Measurements from ENCODE around the gene ZNF554.
"Not testable (repeated sequence)": the region's sequence is repeated elsewhere in the genome, so short reads cannot be mapped to it uniquely, and the experiment has no call there.

The ZNF554 gene

GRCh38 chr19:2790557-2791271 lies 29.0 kb upstream of the ZNF554 start:
- DNase-seq (no peak), ATAC-seq (no peak)

DNA sequence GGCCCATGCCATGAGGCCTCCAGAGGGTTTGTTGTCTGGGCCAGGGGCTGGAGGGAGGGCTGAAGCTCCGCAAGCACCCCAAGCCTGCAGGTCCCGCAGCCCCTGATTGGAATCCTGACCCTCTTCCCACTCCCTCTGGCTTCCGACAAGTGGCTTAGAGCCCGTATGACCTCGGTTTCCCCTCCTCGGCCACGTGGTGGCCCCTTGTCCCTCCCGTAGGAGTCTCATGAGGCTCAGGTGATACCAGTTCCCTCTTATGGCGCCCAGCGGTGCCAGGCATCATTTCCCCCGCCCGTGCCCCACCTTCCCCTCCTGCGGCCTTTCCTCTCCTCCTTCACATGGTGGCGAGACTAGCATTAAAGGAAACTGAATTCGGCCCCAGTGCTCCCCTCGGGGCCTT lies 28.2 kb upstream of the ZNF554 start:
- DNase-seq (no peak), ATAC-seq (no peak)

DNA sequence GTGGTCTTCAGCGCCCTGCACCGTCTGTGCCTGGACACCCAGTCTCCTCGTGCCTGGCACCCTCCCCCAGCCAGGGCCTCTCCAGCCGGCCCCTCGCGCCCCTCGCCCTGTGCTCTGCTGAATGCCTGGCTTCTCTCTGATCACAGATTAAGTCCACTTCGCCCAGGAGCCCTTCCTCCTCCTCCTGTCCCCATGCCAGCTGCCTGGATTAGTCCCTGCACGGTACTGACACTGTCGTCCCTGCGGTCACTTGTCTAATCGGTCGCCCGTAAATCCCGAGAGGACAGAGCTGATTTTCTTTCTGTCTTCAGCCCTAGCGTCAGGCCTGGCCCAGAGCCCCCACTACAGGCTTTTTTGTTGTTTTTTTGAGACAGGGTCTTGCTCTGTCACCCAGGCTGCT lies 27.8 kb upstream of the ZNF554 start:
- no peak for DNase-seq

DNA sequence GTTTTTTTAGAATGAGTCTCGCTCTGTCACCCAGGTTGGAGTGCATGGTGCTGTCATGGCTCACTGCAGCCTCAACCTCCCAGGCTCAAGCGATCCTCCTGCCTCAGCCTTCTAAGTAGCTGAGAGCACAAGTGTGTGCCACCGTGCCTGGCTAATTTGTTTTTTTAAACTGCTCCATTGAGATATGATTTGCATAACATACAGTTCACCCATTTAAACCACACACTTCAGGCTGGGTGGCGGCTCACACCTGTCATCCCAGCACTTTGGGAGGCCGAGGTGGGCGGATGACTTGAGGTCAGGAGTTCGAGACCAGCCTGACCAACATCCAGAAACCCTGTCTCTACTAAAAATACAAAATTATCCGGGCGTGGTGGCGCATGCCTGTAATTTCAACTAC lies 27.0 kb upstream of the ZNF554 start:
- not testable (repeated sequence) for DNase-seq

More for the DNA sequence above, 27.8 kb upstream of the ZNF554 start:
- ATAC-seq: no peak

DNA sequence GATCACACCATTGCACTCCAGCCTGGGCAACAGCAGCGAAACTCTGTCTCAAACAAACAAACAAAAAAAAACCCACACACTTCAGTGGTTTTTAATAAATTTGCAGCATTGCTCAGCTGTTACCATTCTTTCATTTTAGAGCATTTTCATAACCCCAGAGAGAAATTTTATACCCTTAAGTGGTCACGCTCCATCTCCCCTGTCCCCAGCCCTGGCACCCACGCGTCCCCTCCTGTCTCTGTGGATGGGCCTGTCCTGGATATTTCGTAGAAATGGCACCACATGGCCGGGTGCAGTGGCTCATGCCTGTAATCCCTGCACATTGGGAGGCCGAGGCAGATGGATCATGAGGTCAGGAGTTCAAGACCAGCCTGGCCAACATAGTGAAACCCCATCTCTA lies 26.5 kb upstream of the ZNF554 start:
- no peak for DNase-seq

More for the DNA sequence above, 27.0 kb upstream of the ZNF554 start:
- ATAC-seq: not testable (repeated sequence)

GRCh38 chr19:2793577-2793976 lies 26.1 kb upstream of the ZNF554 start:
- ATAC-seq: no peak
- no peak for DNase-seq

More for the DNA sequence above, 26.5 kb upstream of the ZNF554 start:
- ATAC-seq: no peak

GRCh38 chr19:2795827-2796658 lies 23.6 kb upstream of the ZNF554 start:
- DNase-seq (no peak), ATAC-seq (no peak)

DNA sequence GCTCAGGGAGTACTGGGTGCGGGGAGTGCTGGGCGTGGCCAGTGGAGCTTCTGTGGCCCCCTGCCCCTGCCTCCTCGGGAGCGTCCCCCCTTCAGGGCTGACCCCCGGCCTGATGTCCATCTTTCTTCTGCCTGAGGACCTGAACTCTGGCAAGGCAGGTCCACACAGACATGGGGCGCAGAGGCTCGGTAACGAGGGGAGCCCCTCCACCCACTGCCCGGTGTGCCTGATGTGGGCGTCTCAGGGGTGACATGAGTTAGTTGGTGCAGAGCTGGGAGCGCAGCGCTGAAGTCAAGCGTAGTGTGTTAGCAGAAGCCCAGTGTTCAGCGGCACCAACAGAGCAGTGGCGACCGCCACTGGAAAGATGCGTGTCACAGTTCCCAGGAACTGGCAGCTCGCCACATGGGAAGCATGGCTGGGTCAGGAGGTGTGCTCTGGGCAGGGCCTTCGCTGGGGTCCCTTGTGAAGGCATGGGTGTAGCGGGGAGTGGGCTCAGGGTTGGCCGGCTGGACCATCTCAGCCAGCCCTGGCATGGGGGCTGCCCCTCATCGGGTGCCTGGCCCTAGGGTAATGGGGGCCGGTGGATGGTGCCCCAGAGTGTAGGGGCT lies 22.9 kb upstream of the ZNF554 start:
- ATAC-seq (no peak), DNase-seq (no peak)

GRCh38 chr19:2797280-2797679 lies 22.4 kb upstream of the ZNF554 start:
- no peak for ATAC-seq
- no peak for DNase-seq

DNA sequence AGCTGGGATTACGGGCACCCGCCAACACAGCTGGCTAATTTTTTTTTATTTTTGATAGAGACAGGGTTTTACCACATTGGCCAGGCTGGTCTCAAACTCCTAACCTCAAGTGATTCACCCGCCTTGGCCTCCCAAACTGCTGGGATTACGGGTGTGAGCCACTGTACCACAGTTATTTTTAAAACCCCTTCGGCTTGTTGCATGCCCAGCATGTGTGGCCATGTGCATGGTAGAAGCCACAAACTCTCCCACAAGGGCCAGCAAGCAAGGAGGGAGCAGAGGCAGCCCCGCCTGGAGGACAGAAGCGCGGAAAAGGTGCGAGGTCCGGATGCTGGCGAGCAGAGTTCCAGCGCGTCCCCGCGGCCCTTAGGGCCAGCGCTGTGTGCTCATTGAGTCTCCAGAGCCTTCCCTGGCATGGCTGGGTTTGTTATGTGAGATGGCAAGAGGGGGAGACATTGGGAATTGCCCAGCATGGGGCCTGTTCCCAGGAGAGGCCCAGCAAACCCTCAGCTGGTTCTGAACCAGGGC lies 21.4 kb upstream of the ZNF554 start:
- DNase-seq (no peak), ATAC-seq (no peak)

DNA sequence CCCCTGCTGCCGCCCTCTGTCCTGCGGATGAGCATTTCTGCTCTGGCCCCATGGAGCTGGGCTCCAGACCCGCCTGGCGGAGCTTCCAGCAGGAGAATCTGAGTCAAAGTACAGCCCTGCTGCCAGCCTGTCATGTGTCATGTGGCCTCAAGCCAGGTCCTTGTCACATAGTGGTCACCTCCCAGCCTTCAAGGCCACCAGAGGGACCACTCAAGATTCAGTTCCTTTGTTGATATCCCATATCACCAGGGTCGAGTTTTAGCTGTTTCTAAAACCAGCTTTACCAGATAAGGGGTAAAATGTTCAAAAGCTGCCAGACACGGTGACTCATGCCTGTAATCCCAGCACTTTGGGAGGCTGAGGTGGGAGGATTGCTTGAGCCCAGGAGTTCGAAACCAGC lies 20.9 kb upstream of the ZNF554 start:
- ATAC-seq: no peak
- no peak for DNase-seq

DNA sequence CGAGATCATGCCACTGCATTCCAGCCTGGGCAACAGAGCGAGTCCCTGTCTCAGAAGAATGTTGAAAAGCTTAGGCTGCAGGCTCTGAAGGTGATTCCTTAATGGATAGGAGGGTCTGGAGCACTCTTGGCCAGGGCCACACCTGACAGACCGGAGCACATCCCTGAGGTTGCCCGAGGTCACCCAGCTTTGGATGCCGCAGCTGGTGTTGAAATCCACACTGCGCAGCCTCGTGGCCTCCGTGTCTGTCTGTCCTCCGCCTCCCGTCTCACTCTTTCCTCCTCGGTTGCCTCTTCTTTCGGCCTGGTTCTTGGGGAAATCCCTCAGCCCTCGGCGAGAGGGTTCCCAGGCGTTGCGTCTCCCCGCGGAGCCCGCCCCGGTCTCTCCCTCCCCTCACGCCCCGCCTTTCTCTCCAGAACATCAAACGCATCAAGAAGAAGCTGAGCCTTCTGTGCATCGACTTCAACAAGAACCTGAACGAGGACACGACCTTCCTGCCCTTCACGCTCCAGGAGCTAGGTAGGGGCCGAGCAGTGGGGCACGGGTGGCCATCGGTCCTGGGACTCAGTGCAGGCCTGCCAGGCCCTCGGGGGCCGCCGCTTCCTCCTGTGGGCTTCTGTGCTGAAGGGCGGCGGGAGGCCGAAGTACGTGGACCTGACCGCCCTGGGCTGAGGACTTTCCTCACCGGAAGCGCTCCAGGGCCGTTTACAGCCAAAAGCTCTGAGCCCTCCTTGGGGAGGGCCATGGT lies 20.2 kb upstream of the ZNF554 start:
- no peak for DNase-seq
- ATAC-seq: no peak

- ATAC-seq: no peak
- no peak for DNase-seq
Observed at GRCh38 chr19:2800506-2800905, 19.2 kb upstream of the ZNF554 start.

DNA sequence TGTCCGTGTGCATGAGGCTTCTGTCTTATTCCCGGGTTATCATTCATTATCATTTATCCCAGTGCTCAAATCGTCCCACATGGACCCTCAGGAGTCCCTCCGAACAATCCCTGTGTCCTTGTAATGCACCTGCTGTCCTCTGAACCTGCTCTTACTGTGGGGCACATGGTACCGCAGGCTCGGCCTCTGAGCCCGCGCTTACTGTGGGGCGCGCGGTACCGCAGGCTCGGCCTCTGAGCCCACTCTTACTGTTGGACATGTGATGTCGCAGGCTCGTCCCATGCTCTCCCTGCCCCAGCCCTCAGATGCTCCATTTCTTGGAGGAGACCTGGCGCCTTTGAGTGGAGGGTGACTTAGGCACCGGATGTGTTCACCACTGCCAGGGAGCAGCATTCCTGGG lies 16.8 kb upstream of the ZNF554 start:
- ATAC-seq (no peak), DNase-seq (no peak)

GRCh38 chr19:2803486-2804155 lies 16.0 kb upstream of the ZNF554 start:
- no peak for DNase-seq

DNA sequence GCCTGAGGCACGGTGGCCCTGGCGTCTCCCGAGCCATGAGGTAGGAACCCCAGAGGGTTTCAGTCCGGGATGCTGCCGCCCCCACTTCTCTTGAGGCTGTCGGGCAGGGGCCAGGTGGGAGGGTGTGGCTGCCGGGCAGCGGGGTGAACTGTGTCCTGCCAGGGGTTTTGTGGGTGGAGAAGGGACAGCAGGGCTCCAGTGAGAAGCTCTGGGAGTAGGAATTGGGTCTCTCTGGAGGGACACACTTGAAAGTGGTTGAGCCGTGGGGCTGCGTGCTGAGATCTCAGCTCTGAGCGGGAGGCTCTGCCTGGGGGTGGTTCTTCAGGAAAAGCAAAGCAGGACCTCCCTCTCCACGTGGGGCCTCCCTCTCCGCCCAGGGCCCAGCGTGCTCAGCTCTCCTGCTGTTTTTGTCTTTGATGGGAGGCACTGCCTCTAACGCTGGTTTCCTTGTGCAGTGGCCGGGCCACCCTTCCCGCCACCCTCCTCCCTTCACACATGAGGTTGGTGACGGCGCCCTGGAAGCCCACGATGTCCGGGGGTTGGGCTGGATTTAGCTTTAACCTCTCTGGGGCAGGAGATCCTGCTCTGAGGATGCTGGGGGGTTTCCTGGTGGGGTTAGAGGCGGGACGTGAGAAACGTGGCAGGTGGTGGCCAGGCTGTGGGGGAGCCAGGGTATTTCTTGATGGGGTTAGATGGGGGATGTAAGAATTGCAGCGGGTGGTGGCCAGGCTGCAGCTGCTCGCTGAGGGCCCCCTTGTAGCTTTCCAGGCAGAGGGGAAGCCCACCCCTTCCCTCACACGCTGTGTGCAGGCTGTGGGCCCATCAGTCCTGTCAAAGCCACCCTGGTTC lies 15.3 kb upstream of the ZNF554 start:
- DNase-seq: no peak
- ATAC-seq: peak; percentile 3

More at GRCh38 chr19:2803486-2804155, 16.0 kb upstream of the ZNF554 start:
- ATAC-seq: peak; percentile 35

GRCh38 chr19:2805261-2805900 lies 14.3 kb upstream of the ZNF554 start:
- no peak for DNase-seq
- no peak for ATAC-seq

- ATAC-seq (no peak), DNase-seq (no peak)
Observed at GRCh38 chr19:2805991-2806649, 13.5 kb upstream of the ZNF554 start.

- ATAC-seq: no peak
- no peak for DNase-seq
Observed at GRCh38 chr19:2806736-2807378, 12.8 kb upstream of the ZNF554 start.
